Endometrial microvascular endothelial cells (primary cell): ENCODE results near the gene UNC93B1. TPM values are rescaled to one million over a fixed set of nuclear protein-coding genes. Genes with fewer than 3 reads are reported as not detected.

Source experiments
- in situ Hi-C: cut with HindIII; loops from 2 replicates; pipeline ENCODE4 v1.10.0; 2017; ENCODE audit warnings: low sequenced_read_pairs, low pct_unique_long_range_greater_than_20kb; ENCODE audit errors: inconsistent ontology term
- total RNA-seq: library from RNA; depleted of rRNA; stranded (reverse); fragments of >200 nt; gene quantifications from one replicate; pipeline ENCODE4 v1.2.3, GENCODE V29; 2015; ENCODE audit errors: inconsistent ontology term

The UNC93B1 gene
- total RNA-seq, 1 donor from 2014 or later: 11.9 TPM

- in situ Hi-C loops: no loop called here
Measured at GRCh38 chr11:68027667-68028066, 23.8 kb upstream of the UNC93B1 start.

- in situ Hi-C loops: no loop called here
Measured at GRCh38 chr11:68026391-68027105, 22.7 kb upstream of the UNC93B1 start.

GRCh38 chr11:68025047-68025446 lies 21.1 kb upstream of the UNC93B1 start:
- in situ Hi-C loops: no loop called here

GRCh38 chr11:68024508-68024907 lies 20.6 kb upstream of the UNC93B1 start:
- in situ Hi-C loops: no loop called here

GRCh38 chr11:68022531-68022930 lies 18.6 kb upstream of the UNC93B1 start:
- in situ Hi-C loops: no loop called here

GRCh38 chr11:68021167-68021787 lies 17.4 kb upstream of the UNC93B1 start:
- in situ Hi-C loops: no loop called here

- in situ Hi-C loops: no loop called here
Measured at GRCh38 chr11:68020575-68020974, 16.7 kb upstream of the UNC93B1 start.

- in situ Hi-C loops: no loop called here
Measured at GRCh38 chr11:68019486-68019885, 15.6 kb upstream of the UNC93B1 start.

- in situ Hi-C loops: no loop called here
Measured at GRCh38 chr11:68018730-68019190, 14.9 kb upstream of the UNC93B1 start.

- in situ Hi-C loops: no loop called here
Measured at GRCh38 chr11:68017980-68018729, 14.3 kb upstream of the UNC93B1 start.

- in situ Hi-C loops: no loop called here
Measured at GRCh38 chr11:68016904-68017817, 13.3 kb upstream of the UNC93B1 start.

- in situ Hi-C loops: no loop called here
Measured at GRCh38 chr11:68016161-68016903, 12.4 kb upstream of the UNC93B1 start.

GRCh38 chr11:68015467-68015866 lies 11.6 kb upstream of the UNC93B1 start:
- in situ Hi-C loops: no loop called here

- in situ Hi-C loops: no loop called here
Measured at GRCh38 chr11:68014947-68015447, 11.1 kb upstream of the UNC93B1 start.

- in situ Hi-C loops: no loop called here
Measured at GRCh38 chr11:68014157-68014946, 10.5 kb upstream of the UNC93B1 start.

GRCh38 chr11:68013611-68014156 lies 9.8 kb upstream of the UNC93B1 start:
- in situ Hi-C loops: no loop called here
